GM19025 (cell line): Measurements from ENCODE around the gene ARSA.
"Not testable (repeated sequence)": the region's sequence is repeated elsewhere in the genome, so short reads cannot be mapped to it uniquely, and the experiment has no call there.

ENCODE experiments used
- ATAC-seq: cut with Tn5 transposase; IDR thresholded peaks from one replicate; pipeline ENCODE4 v1.9.1; 2021; ENCODE audit warnings: mild to moderate bottlenecking, low read depth, moderate library complexity; ENCODE audit not compliant: unreplicated experiment

Gene ARSA

DNA sequence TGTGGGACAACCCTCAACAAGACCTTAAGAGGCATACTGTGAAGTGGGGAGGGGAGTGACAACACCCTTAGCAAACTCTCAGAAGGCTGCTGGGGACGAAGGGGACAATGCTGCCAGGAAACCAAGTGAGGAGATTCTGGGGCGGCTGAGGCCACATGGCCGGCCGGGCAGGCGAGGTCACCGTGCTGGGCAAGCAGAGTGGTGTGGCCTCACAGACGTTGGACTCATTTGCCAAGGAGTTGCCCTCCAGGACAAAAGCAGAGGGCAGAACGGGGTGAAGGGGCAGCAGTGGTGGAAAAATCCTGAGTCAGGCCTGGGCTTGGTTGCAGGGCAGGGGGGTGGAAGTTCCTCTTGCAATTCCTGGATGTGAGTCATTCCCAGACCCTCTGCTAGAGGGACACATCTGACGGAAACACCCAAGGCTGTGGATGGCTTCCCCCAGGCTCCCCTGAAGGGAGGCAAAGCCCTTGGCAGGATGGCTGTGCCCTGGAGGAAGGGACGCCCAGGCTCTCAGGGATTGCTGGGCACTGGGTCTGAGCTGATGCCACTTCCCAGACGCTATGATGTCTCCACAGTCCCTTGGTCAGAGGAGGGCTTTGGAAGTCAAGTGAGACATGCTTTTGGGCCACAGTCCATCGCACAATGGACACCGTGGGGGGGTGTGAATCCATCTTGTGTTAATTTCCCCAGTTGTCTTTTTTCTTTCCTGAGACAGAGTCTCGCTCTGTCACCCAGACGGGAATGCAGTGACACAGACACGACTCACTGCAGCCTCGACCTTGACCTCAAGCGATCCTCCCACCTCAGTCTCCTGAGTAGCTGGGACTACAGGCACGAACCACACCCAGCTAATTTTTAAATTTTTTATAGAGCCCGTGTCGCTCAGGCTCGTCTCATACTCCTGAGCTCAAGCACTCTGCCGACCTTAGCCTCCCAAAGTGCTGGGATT is 28.4 kb upstream of the ARSA start:
- no peak for ATAC-seq

DNA sequence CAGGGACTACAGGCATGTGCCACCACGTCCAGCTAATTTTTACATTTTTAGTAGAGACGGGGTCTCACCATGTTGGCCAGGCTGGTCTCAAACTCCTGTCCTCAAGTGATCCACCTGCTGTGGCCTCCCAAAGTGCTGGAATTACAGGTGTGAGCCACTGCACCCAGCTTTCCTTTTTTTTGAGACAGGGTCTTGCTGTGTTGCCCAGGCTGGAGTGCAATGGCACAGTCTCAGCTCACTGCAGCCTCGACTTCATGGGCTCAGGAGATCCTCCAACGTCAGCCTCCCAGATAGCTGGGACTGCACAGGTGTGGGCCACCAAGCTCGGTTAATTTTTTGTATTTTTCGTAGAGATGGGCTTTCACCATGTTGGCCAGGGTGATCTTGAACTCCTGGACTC is 26.7 kb upstream of the ARSA start:
- ATAC-seq = not testable (repeated sequence)

DNA sequence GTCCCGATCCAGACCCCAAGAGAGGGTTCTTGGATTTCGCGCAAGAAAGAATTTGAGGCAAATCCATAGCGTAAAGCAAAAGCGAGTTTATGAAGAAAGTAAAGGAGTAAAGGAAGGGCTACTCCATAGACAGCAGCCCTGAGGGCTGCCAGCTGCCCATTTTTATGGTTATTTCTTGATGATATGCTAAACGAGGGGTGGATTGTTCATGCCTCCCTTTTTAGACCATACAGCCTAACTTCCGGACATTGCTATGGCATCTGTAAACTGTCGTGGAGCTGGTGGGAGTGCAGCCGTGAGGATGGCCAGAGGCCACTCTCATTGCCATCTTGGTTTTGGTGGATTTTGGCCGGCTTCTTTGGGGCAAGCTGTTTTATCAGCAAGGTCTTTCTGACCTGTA is 25.3 kb upstream of the ARSA start:
- no peak for ATAC-seq

DNA sequence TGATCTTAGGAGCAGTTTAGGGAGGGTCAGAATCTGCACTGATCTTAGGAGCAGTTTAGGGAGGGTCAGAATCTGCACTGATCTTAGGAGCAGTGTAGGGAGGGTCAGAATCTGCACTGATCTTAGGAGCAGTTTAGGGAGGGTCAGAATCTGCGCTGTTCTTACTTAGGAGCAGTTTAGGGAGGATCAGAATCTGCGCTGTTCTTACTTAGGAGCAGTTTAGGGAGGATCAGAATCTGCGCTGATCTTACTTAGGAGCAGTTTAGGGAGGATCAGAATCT is 15.8 kb upstream of the ARSA start:
- ATAC-seq = not testable (repeated sequence)

DNA sequence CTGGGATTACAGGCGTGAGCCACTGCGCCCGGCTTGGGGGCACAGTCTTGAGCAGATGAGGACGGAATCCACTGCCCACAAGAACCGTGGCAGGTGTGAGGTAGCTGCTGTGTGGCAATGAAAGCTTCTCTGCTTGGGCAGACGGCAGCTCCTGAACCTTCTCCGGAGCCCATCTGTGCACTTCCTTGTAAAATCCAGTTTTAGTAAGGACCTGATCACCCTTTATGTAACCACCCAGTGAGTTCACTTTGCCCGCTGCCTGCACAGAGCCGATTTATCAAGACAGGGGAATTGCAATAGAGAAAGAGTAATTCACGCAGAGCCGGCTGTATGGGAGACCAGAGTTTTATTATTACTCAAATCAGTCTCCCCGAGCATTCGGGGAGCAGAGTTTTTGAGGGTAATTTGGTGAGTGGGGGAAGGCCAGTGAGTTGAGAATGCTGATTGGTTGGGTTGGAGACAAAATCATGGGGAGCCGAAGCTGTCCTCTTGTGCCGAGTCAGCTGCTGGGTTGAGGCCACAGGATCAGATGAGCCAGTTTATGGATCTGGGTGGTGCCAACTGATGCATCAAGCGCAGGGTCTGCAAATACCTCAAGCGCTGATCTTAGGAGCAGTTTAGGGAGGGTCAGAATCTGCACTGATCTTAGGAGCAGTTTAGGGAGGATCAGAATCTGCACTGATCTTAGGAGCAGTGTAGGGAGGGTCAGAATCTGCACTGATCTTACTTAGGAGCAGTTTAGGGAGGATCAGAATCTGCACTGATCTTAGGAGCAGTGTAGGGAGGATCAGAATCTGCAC is 15.3 kb upstream of the ARSA start:
- ATAC-seq = not testable (repeated sequence)

DNA sequence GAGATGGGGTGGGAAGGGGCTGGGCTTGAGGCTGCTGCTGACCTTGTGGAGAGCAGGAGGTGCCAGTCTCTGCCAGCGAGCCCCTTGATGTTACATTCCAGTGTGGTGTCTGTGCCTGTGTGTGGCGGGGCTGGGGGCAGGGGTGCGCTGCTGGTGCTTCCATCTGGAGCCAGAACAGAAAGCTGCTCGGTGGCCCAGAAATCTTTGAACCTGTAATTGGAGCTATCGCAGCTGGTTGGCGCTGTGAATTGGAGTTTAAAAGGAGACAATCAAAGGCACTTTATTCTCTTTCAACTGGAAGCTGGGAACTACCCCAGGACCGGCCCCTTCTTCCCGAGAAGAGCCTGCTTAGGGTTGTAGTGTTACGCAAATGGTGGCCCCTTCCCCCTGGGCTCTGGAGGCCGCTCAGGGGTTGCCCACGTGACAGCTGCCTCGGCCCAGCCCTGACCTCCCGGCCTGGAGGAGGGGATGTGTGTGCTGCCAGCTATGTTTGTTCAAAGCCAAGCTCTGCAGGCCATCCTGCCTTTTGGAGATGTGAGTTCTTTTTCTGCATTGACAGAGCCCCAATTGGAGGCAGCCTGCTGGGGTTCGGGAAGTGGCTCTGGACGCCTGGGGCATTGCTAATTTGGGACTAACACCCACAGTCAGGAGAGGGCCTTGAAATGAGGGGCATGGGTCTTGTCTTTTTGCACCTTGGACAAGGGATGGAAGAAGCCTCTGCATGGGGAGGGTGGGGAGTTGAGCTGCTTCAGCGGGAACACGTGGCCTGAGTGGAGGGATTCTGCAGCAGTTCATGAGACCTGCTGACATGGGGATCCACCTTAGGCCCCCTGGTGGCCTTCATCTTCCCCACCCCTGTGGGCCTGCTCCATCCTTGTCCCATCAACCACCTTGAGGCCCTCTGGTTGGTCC is 14.0 kb upstream of the ARSA start:
- no peak for ATAC-seq

DNA sequence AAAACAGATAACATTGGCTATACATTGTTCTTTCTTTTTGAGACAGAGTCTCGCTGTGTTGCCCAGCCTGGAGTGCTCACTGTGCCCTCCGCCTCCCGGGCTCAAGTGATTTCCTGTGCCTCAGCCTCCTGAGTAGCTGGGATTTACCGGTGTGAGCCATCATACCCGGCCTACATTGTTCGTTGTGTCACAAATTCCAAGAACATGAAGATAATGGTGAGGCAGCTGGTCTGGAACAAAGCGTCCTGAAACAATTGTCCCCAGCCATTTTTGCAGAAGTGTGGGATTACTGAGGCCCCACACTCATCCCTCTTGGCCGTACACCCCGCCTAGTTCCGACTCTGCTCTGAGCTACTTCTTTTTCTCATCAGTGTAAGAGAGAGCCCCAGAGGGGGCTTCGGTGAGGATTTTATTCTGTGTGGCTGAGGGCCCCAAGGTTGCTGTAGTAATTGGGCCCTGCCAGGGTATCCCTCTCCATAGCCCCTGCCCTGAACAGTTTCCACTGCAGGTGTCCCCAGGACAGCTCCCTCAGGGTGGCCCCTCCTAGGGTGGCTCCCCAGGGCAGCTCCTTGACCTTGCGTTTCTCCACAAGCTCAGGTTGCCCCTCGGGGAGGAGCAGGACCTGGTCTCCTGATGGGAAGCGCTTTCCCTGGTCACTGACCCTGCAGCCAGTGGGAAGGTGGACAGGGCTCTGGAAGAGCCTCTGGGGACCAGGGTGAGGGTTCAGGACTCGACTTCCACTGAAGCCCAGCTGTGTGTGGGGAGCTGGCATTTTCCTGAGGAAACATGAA is 13.1 kb upstream of the ARSA start:
- no peak for ATAC-seq

DNA sequence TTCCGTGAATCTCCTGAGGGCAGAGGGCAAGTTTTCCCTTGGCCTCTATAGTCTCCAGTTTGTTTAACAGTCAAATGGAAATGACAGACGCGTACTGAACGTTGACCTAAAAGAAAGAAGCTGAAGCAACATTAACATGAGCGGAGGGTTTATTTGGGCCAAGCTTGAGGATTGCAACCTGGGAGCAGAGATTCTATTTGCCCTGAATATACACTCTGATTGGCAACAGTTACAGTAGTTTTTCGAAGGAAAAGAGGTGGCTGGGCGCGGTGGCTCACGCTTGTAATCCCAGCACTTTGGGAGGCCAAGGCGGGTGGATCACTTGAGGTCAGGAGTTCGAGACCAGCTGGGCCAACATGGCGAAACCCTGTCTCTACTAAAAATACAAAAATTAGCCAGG is 12.3 kb upstream of the ARSA start:
- ATAC-seq = not testable (repeated sequence)

DNA sequence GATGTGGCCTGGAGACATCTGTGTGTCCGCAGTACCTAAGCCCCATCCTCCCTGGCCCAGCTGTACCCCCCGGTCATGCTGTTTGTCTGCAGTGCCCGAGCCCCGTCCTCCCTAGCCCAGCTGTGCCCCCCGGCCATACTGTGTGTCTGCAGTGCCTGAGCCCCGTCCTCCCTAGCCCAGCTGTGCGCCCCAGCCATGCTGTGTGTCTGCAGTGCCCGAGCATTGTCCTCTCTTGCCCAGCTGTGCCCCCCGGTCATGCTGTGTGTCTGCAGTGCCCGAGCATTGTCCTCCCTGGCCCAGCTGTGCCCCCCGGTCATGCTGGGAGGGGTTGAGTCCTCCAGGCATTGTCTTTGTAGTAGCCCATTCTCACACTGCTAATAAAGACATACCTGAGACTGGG is 7.6 kb upstream of the ARSA start:
- ATAC-seq = no peak

DNA sequence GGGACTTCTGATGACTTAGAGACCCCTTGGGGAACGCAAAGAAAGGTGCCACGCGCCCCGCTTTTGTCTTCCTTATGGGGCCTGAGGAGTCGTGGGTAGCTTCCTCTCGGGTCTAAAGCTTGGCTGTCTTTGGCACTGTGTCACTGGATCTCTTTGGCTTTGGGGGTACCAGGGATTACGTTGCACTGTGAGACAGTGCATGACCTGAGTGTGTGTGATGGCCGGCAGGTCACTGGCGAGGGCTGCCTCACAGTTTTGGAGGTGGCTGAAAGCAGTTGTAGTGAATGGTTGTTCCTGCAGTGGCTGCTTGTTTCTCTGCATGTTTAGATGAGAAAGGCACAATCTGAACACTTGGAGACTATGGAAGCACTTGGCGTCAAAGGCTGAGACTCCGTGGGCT is 5.8 kb upstream of the ARSA start:
- no peak for ATAC-seq

DNA sequence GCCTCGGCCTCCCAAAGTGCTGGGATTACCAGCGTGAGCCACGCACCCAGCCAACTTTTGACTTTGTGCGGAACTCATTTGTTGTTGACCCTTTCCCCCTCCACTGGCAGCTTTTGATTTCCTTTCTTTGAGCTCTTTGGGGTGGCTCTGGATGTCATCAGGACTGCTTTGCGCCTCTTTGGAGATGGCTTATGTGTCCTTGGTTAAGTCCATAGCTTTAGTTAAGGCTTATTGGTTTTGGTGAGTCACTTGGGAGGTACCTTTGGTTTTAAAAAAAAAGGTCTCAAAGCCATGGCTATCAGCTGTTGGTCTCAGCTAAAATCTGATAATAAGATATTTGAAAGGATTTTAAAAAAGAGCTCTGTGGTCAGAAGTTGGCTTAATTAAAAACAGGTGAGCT is 5.1 kb upstream of the ARSA start:
- ATAC-seq = no peak

DNA sequence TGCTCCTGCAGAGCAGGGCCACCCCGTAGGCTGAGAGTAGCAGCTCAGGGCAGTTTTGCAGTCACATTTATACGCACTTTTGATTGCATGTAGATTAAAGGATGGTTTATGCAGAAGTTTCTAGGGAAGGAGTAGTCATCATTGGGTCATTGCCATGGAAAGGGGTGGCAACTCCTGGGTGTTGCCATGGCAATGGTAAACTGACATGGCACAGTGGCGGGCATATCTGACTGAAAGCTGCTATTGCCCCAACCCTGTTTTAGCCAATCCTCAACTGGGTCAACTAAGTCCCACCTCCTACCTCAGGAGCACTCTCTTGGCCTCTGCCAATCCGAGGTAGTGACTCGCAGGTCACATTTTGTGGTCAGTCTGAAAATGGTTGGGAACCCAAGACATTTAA is 2.4 kb upstream of the ARSA start:
- ATAC-seq = no peak

DNA sequence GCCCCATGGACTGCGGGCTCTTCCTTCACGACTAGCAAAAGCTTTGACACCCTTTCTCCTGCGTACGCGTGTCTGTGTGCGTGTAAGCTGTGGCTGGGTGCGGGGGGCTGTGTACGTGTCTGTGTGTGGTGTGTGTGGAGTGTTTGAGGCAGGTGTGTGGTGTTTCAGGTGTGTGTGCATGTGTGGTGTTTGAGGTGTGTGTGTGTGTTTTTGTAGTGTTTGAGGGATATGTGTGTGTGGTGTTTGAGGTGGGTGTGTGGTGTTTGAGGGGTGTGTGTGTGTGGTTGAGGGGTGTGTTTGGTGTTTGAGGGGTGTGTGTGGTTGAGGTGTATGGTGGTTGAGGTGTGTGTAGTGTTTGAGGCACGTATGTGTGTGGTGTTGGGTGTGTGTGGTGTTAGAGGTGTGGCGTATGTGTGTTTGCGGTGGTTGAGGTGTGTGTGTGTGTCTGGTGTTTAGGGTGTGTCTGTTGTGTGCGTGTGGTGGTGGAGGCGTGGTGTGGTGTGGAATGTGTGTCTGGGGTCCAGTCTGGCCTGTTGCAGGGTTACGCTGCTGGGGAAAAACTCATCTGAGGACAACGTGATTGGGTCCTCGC is 687 bp upstream of the ARSA start:
- ATAC-seq = no peak

DNA sequence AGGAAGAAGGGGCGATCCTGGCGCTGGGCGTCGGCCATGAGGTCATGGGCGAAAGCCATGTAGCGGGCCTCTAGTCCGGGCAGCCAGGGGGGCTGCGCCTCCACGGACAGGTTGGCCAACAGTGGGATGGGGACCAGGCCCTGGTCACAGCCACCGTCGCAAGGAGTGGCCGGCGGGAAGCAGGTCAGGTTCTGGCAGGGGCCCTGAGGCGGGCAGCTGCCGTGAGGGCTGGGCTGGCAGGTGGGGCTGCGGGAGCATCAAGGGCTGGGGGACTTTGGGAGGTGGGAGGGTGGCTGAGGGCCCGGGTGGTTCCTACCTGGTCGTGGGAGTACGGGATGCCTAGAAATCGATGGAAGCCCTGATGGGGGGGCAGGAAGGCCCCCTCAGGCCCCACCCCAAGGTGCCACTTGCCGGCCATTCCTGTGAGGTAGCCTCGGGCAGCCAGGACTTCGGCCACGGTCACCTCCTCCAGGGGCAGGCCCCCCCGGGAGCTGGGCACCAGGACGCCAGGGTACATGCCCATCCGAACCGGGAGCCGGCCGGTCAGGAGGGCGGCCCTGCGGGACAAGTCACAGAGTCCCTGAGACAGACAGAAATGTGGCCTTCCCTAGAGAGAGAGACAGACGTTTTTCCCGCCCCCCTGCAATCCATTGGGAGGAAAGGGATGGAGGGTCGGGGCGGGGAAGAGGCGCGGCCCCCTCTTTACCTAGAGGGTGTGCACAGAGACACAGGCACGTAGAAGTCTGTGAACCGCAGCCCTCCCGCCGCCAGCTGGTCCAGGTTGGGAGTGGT is 906 bp downstream of the ARSA start:
- ATAC-seq = no peak

DNA sequence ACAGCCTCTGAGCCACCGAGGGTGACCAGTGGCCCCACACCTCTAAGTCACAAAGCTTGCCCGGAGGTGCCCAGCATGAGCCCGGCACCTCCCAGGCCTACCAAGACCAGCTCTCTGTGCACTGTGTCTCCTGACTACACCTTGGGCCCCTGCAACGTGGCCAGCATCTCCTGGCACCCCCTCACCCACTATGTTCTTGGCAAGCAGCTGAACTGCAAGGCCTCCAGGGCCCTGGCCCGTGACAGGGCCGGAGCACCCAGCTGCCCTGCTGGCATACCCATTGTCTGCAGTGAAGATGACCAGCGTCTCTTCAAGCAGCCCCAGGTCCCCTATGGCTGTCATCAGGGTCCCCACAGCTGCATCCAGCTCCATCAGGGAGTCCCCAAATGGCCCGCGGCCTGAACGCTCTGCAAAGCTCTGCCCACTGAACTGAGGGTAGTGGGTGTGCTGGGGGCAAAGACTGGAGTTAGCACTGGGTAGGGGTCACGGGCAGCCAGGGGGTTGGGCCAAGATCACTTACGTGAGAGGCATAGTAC is 1.6 kb downstream of the ARSA start:
- no peak for ATAC-seq

DNA sequence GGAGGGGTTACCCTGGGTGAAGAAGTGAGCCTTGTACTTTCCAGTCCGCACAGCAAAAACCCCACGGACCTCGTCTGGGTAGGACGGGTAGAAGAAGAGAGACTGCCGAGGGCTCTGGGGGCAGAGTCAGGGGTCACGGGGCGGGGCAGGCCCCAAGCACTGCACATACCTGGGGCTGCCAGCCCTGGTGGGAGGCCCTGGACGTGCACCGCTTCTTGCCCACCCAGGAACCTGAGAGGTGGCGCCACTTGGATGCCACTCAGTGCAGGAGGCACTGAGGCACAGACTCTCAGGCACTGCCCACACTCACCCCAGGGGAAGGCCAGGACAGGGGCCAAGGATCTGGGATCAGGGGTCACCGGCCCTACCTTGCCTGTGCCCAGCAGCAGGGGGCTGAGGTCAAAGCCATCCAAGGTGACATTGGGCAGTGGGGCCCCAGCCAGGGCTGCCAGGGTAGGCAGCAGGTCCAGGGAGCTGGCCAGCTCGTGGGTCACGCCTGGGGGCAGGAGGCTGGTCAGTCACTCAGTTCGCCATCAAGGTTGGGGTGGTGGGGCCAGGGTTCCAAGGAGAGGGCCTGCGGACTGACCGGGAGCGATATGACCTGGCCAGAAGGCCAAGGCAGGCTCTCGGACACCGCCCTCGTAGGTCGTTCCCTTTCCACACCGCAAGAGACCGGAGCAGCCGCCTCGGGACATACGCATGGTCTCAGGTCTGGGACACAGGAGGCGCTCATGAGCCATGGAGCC is 2.2 kb downstream of the ARSA start:
- no peak for ATAC-seq

DNA sequence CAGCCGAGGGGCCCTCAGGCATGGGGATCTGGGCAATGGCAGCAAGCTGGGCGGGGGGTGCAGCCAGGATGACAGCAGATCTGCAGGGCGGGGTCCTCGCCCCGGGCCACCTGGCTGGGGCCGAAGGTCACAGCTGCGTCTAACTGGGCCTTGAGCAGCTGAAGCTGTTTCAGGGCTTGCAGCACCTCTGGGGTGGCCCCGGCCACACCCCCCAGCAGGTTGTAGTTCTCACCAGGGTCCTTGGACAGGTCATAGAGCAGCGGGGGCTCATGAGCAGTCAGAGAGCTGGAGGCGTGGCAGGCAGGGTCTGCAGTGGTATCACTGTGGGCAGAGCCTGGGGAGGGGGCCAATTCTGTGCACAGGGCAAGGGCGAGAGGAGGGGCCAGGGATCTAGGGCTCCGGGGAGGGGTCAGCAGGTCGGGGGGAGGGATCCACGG is 2.8 kb downstream of the ARSA start:
- no peak for ATAC-seq
